Endothelial cell of umbilical vein (primary cell): ENCODE measurements around the gene MAN2A1. TPM values are rescaled to one million over a fixed set of nuclear protein-coding genes. Genes with fewer than 3 reads are reported as not detected.

Experiments used
- BruUV-seq: library from RNA; stranded (reverse); fragments of 400-500 nt; replicated peaks from 2 replicates; lab custom pipeline; 2021; lab: Mats Ljungman, UMichigan
- CTCF ChIA-PET: fragments of 300-600, 350-600 bp; sonication (Branson Sonifier 250); formaldehyde crosslinking; loops from one replicate; lab custom pipeline; 2021; ENCODE audit warnings: antibody characterized with exemption, inconsistent platforms; lab: Charles Lee
- POLR2A ChIA-PET: fragments of 300-600, 350-600 bp; sonication (Branson Sonifier 250); formaldehyde crosslinking; loops from one replicate; lab custom pipeline; 2021; ENCODE audit warnings: antibody characterized with exemption, inconsistent platforms; lab: Charles Lee
- DNase-seq: peaks from one replicate; pipeline ENCODE4 v3.0.0-alpha.2; 2011; ENCODE audit warnings: low read depth, low spot score
- FAIRE-seq: peaks from 2 replicates; lab custom pipeline; 2011; peaks lifted over from hg19 to GRCh38; lab: Jason Lieb, UNC
- H2AFZ ChIP-seq: 2 replicates; pipeline ENCODE4 v1.6.0; 2012; ENCODE audit warnings: low read depth, low read length, control low read depth, inconsistent platforms
- H3K27ac ChIP-seq: 2 replicates; pipeline ENCODE4 v1.5.1; 2011; ENCODE audit warnings: low read depth, mild to moderate bottlenecking, control low read depth, low read length, moderate library complexity; ENCODE audit not compliant: insufficient read depth
- H3K27me3 ChIP-seq, 2 experiments: 2 replicates each; pipeline versions ENCODE4 v1.6.0 to v1.6.1; 2011; ENCODE audit warnings: low read length in 2 of 2, mixed read lengths in 1 of 2; ENCODE audit not compliant: control insufficient read depth in 2 of 2, insufficient read depth in 2 of 2
- H3K36me3 ChIP-seq, 2 experiments: 2 replicates in 1 of 2; 3 replicates in 1 of 2; pipeline ENCODE4 v1.5.1; 2011; ENCODE audit warnings: low read length in 2 of 2, mild to moderate bottlenecking in 1 of 2, moderate library complexity in 1 of 2; ENCODE audit not compliant: control insufficient read depth in 2 of 2, insufficient read depth in 2 of 2; ENCODE audit errors: extremely low read depth in 1 of 2
- H3K4me1 ChIP-seq: 3 replicates; pipeline ENCODE4 v1.5.1; 2011; ENCODE audit warnings: mild to moderate bottlenecking, low read length; ENCODE audit not compliant: control insufficient read depth, insufficient read depth; ENCODE audit errors: extremely low read depth
- H3K4me2 ChIP-seq: 2 replicates; pipeline ENCODE4 v1.6.1; 2011; ENCODE audit warnings: low read length, control low read depth, mixed read lengths; ENCODE audit not compliant: insufficient read depth
- H3K4me3 ChIP-seq, 3 experiments: fragments of 200-600 bp in 1 of 3; sonication (generic), shearing (Covaris generic) in 1 of 3; replicated peaks in 1 of 3; 2 replicates each; pipeline ENCODE4 v1.5.1; 2011 to 2016; ENCODE audit warnings: control low read depth in 3 of 3, low read length in 3 of 3, mild to moderate bottlenecking in 2 of 3, inconsistent platforms in 1 of 3, low read depth in 1 of 3, moderate library complexity in 1 of 3; ENCODE audit not compliant: insufficient read depth in 1 of 3
- H3K79me2 ChIP-seq: 2 replicates; pipeline ENCODE4 v1.6.0; 2012; ENCODE audit warnings: low read length, inconsistent platforms; ENCODE audit not compliant: control insufficient read depth, insufficient read depth
- H3K9ac ChIP-seq: replicated peaks from 2 replicates; pipeline ENCODE3; 2011; ENCODE audit warnings: low read length, control low read depth; ENCODE audit not compliant: insufficient read depth; ENCODE audit errors: extremely low read depth
- H3K9me1 ChIP-seq: replicated peaks from 3 replicates; pipeline ENCODE4 v1.6.0; 2011; ENCODE audit warnings: mild to moderate bottlenecking, low read length; ENCODE audit not compliant: control insufficient read depth, insufficient read depth; ENCODE audit errors: extremely low read depth
- H3K9me3 ChIP-seq: replicated peaks from 2 replicates; pipeline ENCODE4 v1.5.1; 2012; ENCODE audit warnings: low read length, inconsistent platforms; ENCODE audit not compliant: control insufficient read depth, insufficient read depth
- H4K20me1 ChIP-seq: replicated peaks from 2 replicates; pipeline ENCODE3; 2011; ENCODE audit warnings: mild to moderate bottlenecking, low read length; ENCODE audit not compliant: control insufficient read depth, insufficient read depth; ENCODE audit errors: extremely low read depth
- EZH2 ChIP-seq: IDR thresholded peaks from 2 replicates; pipeline ENCODE4 v1.6.1; 2012; ENCODE audit warnings: borderline replicate concordance, low read depth, mild to moderate bottlenecking, moderate library complexity, low read length, inconsistent platforms; ENCODE audit not compliant: severe bottlenecking
- FOS ChIP-seq: IDR thresholded peaks from 2 replicates; pipeline ENCODE4 v1.6.1; 2011; ENCODE audit warnings: mild to moderate bottlenecking, low read length, moderate library complexity, borderline replicate concordance; ENCODE audit not compliant: insufficient read depth
- GATA2 ChIP-seq: IDR thresholded peaks from 2 replicates; pipeline ENCODE4 v1.7.0; 2011; ENCODE audit warnings: low read depth, mild to moderate bottlenecking, moderate library complexity, mixed read lengths, low read length; ENCODE audit not compliant: insufficient read length, insufficient read depth
- JUN ChIP-seq: IDR thresholded peaks from 2 replicates; pipeline ENCODE4 v1.6.1; 2011; ENCODE audit warnings: borderline replicate concordance, low read depth; ENCODE audit not compliant: insufficient read length, insufficient read depth
- MYC ChIP-seq: IDR thresholded peaks from one replicate; pipeline ENCODE4 v1.6.1; 2011; ENCODE audit warnings: mild to moderate bottlenecking, low read depth, low read length
- POLR2A ChIP-seq: IDR thresholded peaks from 2 replicates; pipeline ENCODE4 v1.6.1; 2012; ENCODE audit warnings: low read depth, mild to moderate bottlenecking, control low read depth, low read length
- POLR2AphosphoS5 ChIP-seq: IDR thresholded peaks from 2 replicates; pipeline ENCODE4 v1.6.1; 2012; ENCODE audit warnings: low read depth, mild to moderate bottlenecking, control low read depth, low read length, moderate library complexity; ENCODE audit not compliant: insufficient read depth
- dilution Hi-C: fragments of 300-500 bp; cut with MboI; formaldehyde crosslinking; loops from one replicate; pipeline ENCODE4 v1.15.0; 2019; ENCODE audit warnings: low sequenced_read_pairs; ENCODE audit not compliant: extremely low pct_ligation_motif_present
- intact Hi-C: fragments of 100-400 bp; cut with micrococcal nuclease; formaldehyde crosslinking; loops from one replicate; pipeline ENCODE4 v1.10.0; 2022
- polyA plus RNA-seq, 4 experiments: library from polyadenylated mRNA; depleted of rRNA in 3 of 4; stranded (reverse) in 3 of 4; unstranded in 1 of 4; fragments of >200 nt; gene quantifications; 2 replicates each; pipeline versions ENCODE4 v1.2.1 to v1.2.3, GENCODE V29; 2011 to 2012; ENCODE audit warnings: missing spikeins in 1 of 4
- total RNA-seq: library from RNA; stranded (reverse); gene quantifications from 2 replicates; pipeline ENCODE4 v1.2.3, GENCODE V29; 2021
- TF ChIP-seq, protein P1 (sequence below), 2 donors: IDR thresholded peaks; 1 replicate in 1 of 2; 2 replicates in 1 of 2; pipeline ENCODE4 v1.5.1; 2011; ENCODE audit warnings: low read length in 2 of 2, mild to moderate bottlenecking in 2 of 2, moderate library complexity in 2 of 2, control low read depth in 1 of 2, inconsistent platforms in 1 of 2, low read depth in 1 of 2; ENCODE audit not compliant: insufficient read depth in 1 of 2; ENCODE audit errors: extremely low read depth in 1 of 2
- TF ChIP-seq, protein P2 (sequence below): IDR thresholded peaks from 2 replicates; pipeline ENCODE4 v1.6.1; 2011; ENCODE audit not compliant: insufficient read depth, insufficient read length

The MAN2A1 gene
- total and polyA plus RNA-seq, 2 donors (not counting 3 experiments of a cell fraction or from before 2014, with no cell fraction given): 20.8 to 54.8 TPM

DNA sequence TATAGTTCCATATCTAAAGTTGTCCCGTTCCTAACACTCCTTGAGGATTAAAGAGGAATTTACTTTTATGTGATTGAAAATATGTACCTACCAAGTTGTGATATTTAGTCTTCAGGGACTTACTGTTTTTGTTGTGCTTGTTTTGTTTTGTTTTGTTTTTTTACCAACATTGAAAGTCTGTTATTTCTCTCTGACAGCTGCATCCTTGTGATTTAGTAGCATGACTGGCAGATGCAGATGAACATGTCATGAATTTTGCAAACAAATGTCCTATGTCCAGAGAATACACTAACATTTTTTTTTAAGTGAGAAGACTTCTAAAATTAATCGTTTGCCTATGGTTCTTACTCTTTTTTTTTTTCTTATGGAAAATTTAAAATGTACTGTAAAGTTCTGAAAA is 85.4 kb downstream of the MAN2A1 start:
- no peak for FAIRE-seq
- dilution Hi-C loops: no loop called here
- BruUV-seq: no TSS peak

More for the DNA sequence above, 85.4 kb downstream of the MAN2A1 start:
- Histone ChIP-seq H3K4me2 (no peak overlapping the region), H3K36me3 (no peaks in the 10 kb centered on the region), H3K4me3 (no peak overlapping the region), H3K79me2 (no peaks in the 10 kb centered on the region), H3K9me3 (no peaks in the 10 kb centered on the region), H3K27me3 (no peaks in the 10 kb centered on the region), H2AFZ (no peak overlapping the region), H3K4me1 (peaks cover 21% of the 10 kb centered on the region), H3K9ac (no peak overlapping the region), H4K20me1 (no peaks in the 10 kb centered on the region), H3K27ac (no peak overlapping the region), H3K9me1 (no peaks in the 10 kb centered on the region)
- CTCF ChIA-PET: interaction anchor here (1.8 kb wide), 1 partner anchor 11 kb away, joined by 3 read pairs; no protein-coding TSS in a partner anchor
- TF ChIP-seq JUN: no peak
- no peak for TF ChIP-seq FOS
- TF ChIP-seq GATA2: no peak
- TF ChIP-seq MYC: no peak
- TF ChIP-seq, protein P1, sequence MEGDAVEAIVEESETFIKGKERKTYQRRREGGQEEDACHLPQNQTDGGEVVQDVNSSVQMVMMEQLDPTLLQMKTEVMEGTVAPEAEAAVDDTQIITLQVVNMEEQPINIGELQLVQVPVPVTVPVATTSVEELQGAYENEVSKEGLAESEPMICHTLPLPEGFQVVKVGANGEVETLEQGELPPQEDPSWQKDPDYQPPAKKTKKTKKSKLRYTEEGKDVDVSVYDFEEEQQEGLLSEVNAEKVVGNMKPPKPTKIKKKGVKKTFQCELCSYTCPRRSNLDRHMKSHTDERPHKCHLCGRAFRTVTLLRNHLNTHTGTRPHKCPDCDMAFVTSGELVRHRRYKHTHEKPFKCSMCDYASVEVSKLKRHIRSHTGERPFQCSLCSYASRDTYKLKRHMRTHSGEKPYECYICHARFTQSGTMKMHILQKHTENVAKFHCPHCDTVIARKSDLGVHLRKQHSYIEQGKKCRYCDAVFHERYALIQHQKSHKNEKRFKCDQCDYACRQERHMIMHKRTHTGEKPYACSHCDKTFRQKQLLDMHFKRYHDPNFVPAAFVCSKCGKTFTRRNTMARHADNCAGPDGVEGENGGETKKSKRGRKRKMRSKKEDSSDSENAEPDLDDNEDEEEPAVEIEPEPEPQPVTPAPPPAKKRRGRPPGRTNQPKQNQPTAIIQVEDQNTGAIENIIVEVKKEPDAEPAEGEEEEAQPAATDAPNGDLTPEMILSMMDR (IDR thresholded peaks at IDR 0.05; ENCODE audit: extremely low read depth in 1 of 2, insufficient read depth in 1 of 2, low read depth in 1 of 2, low read length in 2 of 2): no peak
- TF ChIP-seq POLR2AphosphoS5: no peak
- no peak for TF ChIP-seq EZH2
- TF ChIP-seq, protein P2, sequence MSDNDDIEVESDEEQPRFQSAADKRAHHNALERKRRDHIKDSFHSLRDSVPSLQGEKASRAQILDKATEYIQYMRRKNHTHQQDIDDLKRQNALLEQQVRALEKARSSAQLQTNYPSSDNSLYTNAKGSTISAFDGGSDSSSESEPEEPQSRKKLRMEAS: no peak
- no peak for TF ChIP-seq POLR2A
- POLR2A ChIA-PET: no interaction called here
- no peak for DNase-seq
- intact Hi-C loops: no loop called here
